Stimulated activated CD8-positive, alpha-beta memory T cell treated with anti-CD3 and anti-CD28 coated beads, Interleukin-7, amount 100 ng/mL, for 1 hour (primary cell): ENCODE measurements around the gene NDUFS5.
"Not testable (repeated sequence)": the region's sequence is repeated elsewhere in the genome, so short reads cannot be mapped to it uniquely, and the experiment has no call there.

Source experiments
- DNase-seq, 2 donors: peaks; one replicate each; pipeline ENCODE4 v3.0.0-alpha.2; 2020; ENCODE audit warnings: low read depth in 2 of 2

NDUFS5 gene

GRCh38 chr1:39026051-39026865 lies at the start of gene NDUFS5:
Gene NDUFS5 (plus strand): TSS chr1:39026350. CDS start chr1:39028725, 2,375 bp downstream.
- peak; percentile 65 to 67 for DNase-seq

DNA sequence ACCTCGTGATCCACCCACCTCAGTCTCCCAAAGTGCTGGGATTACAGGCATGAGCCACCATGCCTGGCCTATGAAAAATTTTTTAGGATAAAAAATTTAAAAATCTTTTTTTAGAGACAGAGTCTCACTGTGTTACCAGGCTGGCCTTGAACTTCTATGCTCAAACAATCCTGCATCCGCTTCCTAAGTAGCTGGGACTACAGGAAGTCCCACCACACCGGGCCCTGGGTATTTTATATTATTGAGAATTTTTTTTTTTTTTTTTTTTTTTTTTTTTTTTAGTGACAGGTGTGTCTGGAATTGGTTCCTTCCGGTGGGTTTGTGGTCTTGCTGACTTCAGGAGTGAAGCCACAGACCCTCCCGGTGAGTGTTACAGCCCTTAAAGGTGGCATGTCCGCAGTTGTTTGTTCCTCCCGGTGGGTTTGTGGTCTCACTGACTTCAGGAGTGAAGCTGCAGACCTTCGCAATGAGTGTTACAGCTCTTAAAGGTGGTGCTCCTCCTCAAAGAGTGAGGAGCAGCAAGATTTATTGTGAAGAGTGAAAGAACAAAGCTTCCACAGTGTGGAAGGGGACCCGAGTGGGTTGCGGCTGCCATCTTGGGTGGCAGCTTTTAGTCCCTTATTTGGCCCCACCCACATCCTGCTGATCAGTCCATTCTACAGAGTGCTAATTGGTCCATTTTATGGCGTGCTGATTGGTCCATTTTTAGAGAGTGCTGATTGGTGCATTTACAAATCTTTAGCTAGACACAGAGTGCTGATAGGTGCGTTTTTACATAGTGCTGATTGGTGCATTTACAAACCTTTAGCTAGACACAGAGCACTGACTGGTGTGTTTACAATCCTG lies 48.5 kb upstream of the NDUFS5 start:
- not testable (repeated sequence) for DNase-seq

DNA sequence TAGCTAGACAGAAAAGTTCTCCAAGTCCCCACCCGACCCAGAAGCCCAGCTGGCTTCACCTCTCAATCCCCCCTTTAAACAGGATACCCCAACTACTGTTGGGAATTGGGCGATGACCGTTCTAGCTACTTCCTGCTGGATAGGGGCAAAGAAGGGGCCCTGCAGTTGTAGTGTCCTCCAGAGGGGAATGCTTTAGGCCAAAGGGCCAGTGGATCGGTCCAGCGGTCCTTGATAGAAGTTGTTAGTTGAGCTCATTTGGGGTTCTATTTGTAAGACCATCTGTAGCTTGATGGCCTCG lies 48.0 kb upstream of the NDUFS5 start:
- not testable (repeated sequence) for DNase-seq

GRCh38 chr1:38979380-38979779 lies 46.8 kb upstream of the NDUFS5 start:
- DNase-seq, result not testable (repeated sequence)

- no peak for DNase-seq
Measured at GRCh38 chr1:38989979-38990378, 36.2 kb upstream of the NDUFS5 start.

- no peak for DNase-seq
Measured at GRCh38 chr1:38990386-38990737, 35.8 kb upstream of the NDUFS5 start.

GRCh38 chr1:38990738-38991637 lies 35.2 kb upstream of the NDUFS5 start, which contains the start of gene AKIRIN1:
Gene AKIRIN1 (plus strand): TSS chr1:38991276. CDS start chr1:38991381, 105 bp downstream.
- DNase-seq, result peak; percentile 92

GRCh38 chr1:38991638-38992411 lies 34.3 kb upstream of the NDUFS5 start:
- no peak for DNase-seq

DNA sequence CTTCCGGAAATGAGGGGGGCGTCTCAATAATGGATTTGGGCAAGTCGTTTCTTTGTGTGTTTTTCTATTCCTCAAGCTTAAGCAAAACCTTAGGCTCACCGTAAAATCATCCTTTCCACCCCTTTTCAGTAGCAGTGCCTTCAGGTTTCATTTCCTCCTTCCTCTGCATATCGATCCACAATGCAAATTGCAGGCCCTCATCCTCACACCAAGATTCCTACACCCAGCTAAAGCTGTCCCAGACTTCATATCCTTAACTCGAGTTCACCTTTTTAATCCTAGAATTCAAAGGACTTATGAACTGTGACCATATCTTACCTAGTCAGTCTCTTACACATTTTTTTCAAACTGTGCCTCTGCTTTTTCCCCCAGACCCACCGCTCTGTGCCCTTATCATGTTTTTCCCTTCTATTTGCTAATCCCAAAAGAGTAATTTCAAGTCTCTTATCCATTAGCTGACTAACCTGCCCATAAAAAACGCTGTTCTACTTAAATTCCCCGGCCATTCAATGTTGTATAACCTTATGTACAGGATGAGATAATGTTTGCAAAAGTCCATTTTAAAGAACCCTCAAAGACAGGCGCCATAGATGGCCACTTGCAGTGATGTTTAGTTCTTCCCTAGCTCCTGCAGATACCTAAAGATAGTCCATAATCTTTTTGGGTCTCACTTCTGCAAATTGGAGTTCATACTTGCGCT lies 33.6 kb upstream of the NDUFS5 start:
- no peak for DNase-seq

- DNase-seq, result no peak
Measured at GRCh38 chr1:38994196-38994595, 32.0 kb upstream of the NDUFS5 start.

- no peak for DNase-seq
Measured at GRCh38 chr1:38997034-38997900, 28.9 kb upstream of the NDUFS5 start.

GRCh38 chr1:38997901-38998190 lies 28.3 kb upstream of the NDUFS5 start:
- no peak for DNase-seq

DNA sequence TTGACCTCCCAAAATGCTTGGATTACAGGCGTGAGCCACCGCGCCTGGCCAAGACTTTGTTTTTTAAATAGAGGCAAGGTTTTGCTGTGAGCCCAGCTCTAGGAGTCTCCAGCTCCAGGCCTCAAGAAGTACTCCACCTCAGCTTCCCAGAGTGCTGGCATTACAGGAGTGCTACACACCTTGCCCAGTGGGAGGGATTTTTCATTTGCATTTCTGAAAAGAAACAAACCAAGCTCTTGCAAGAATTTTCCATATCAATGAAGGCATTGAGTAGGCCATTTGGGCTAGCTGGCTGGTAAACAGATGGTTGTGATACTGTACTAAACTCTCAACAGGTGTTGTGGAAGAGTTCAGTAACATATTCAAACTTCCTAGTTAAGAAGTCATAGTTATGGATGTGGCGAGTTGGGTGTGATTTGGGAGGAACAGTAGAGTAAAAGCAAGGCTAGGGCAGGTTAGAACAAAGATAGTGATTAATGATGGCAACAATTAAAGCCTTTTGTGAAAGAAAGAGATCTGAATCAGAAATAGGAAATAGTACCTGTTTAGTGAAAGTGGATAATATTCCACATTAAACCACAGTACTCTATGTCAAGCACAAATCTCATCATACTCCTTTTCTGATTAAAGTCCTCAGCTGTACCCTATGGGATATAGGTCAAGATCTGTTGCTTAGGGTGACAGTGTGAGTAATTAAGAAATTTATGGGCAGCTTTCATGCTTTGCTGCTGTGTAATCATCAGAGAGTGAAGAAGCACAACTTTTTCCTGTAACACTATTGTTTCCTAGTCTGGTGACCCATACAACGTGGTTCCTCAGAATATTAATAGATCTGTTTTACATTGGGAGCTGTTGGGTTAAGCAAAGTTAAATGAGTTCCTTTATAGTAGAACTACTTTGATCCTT lies 24.4 kb upstream of the NDUFS5 start:
- no peak for DNase-seq

DNA sequence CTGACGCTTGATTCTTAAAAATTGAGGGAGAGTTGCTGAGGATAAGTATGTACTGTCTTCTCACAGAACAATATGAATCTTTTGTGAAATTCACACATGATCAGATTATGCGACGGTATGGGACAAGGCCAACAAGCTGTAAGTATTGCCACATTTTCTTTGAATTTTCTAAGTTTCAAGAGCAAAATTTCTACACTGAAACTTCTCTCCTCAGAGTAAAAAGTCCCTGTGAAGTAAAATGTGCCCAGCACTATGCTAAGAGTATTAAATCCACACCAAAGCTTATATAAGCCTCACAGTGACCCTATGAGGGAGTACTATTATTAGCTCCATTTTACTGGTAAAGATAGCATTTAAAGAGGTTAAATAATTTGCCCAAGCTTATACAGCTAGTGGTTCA lies 22.9 kb upstream of the NDUFS5 start:
- no peak for DNase-seq

GRCh38 chr1:39003794-39004193 lies 22.4 kb upstream of the NDUFS5 start:
- no peak for DNase-seq

DNA sequence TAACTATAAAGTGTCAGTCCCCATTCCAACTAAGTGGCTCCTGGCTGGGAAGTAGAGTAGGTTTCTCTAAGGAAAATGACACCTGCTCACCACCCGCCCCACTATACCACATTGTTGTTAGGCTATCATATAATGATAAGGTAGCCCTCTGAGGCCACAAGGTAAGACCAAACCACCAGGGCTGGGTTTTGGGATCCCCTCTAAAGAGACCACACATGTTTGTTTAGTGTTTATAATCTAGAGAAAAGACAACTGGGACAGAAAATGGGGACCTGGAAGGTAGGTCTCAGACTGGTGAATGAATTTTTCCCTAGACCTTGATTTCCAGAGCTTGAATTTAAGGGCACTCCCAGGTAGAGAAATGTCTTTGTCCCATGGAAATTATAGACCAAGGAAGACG lies 19.9 kb upstream of the NDUFS5 start:
- no peak for DNase-seq

- DNase-seq, result no peak
Measured at GRCh38 chr1:39006726-39007645, 19.2 kb upstream of the NDUFS5 start.

- not testable (repeated sequence) for DNase-seq
Measured at GRCh38 chr1:39014956-39015355, 11.2 kb upstream of the NDUFS5 start.
